Activated naive CD8-positive, alpha-beta T cell treated with anti-CD3 and anti-CD28 coated beads for 36 hours (primary cell): Measurements from ENCODE around the gene STK10. TPM values are rescaled to one million over a fixed set of nuclear protein-coding genes. Genes with fewer than 3 reads are reported as not detected.

ENCODE experiments used
- DNase-seq: peaks from one replicate; pipeline ENCODE4 v3.0.0; 2021
- H3K27ac Mint-ChIP-seq: one replicate; pipeline ENCODE4 v1.8.0; 2022; ENCODE audit warnings: mild to moderate bottlenecking, moderate library complexity, mixed read lengths
- H3K27me3 Mint-ChIP-seq: one replicate; pipeline ENCODE4 v1.8.0; 2022; ENCODE audit warnings: mild to moderate bottlenecking, mixed read lengths
- H3K36me3 Mint-ChIP-seq: one replicate; pipeline ENCODE4 v1.8.0; 2021; ENCODE audit warnings: mild to moderate bottlenecking, mixed read lengths
- H3K4me1 Mint-ChIP-seq: one replicate; pipeline ENCODE4 v1.8.0; 2021; ENCODE audit warnings: mixed read lengths
- H3K4me3 Mint-ChIP-seq: one replicate; pipeline ENCODE4 v1.8.0; 2022; ENCODE audit warnings: mild to moderate bottlenecking, moderate library complexity, mixed read lengths
- H3K9me3 Mint-ChIP-seq: one replicate; pipeline ENCODE4 v1.8.0; 2022; ENCODE audit warnings: mixed read lengths
- total RNA-seq, 2 experiments: library from RNA; stranded (reverse); gene quantifications; one replicate each; pipeline ENCODE4 v1.2.3, GENCODE V29; 2021

STK10 gene
- total RNA-seq, 2 experiments from 2014 or later: 83.7 to 93.2 TPM

- peaks cover 59% of the 10 kb centered on the region for H3K36me3 Mint-ChIP-seq
- H3K9me3 Mint-ChIP-seq: peaks cover 10% of the 10 kb centered on the region
- peak overlapping the region; percentile 23 for H3K27ac Mint-ChIP-seq
- H3K4me3 Mint-ChIP-seq: no peak overlapping the region
- no peaks in the 10 kb centered on the region for H3K27me3 Mint-ChIP-seq
- DNase-seq: no peak
- H3K4me1 Mint-ChIP-seq: peaks cover 49% of the 10 kb centered on the region
Measured at GRCh38 chr5:172065431-172066065, 122.5 kb downstream of the STK10 start.

GRCh38 chr5:172064766-172065165, 123.3 kb downstream of the STK10 start:
- H3K4me1 Mint-ChIP-seq: peaks cover 45% of the 10 kb centered on the region
- no peak for DNase-seq
- no peak overlapping the region for H3K27ac Mint-ChIP-seq
- no peaks in the 10 kb centered on the region for H3K27me3 Mint-ChIP-seq
- H3K36me3 Mint-ChIP-seq: peaks cover 61% of the 10 kb centered on the region
- no peak overlapping the region for H3K4me3 Mint-ChIP-seq
- H3K9me3 Mint-ChIP-seq: peaks cover 10% of the 10 kb centered on the region

DNA sequence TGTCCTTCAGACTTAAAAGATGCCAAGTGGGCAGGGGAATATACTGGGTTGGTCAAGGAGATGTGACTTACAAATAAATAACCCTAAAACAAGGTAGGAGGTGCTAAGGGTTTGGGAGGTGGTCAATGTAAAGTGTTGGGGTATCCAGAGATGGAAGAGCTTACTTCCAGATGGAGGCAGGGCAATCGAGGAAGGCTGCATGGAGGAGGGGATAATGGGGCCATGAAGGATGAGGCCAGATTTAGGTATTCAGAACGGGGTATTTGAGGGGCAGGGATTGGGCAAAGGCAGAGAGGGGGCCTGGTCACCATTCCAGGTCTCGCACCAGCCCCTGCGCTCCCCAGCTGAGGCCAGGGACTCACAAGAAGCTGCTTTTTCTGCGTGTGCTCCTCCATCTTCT, 123.7 kb downstream of the STK10 start:
- H3K27ac Mint-ChIP-seq: no peak overlapping the region
- DNase-seq: no peak
- H3K36me3 Mint-ChIP-seq: peaks cover 62% of the 10 kb centered on the region
- peaks cover 10% of the 10 kb centered on the region for H3K9me3 Mint-ChIP-seq
- H3K4me1 Mint-ChIP-seq: peaks cover 45% of the 10 kb centered on the region
- no peak overlapping the region for H3K4me3 Mint-ChIP-seq
- no peaks in the 10 kb centered on the region for H3K27me3 Mint-ChIP-seq

- no peak for DNase-seq
- Mint-ChIP-seq H3K27me3 (no peaks in the 10 kb centered on the region), H3K4me1 (peaks cover 42% of the 10 kb centered on the region), H3K4me3 (no peak overlapping the region), H3K27ac (no peak overlapping the region), H3K9me3 (peaks cover 10% of the 10 kb centered on the region), H3K36me3 (peaks cover 57% of the 10 kb centered on the region)
Measured at GRCh38 chr5:172063463-172064235, 124.4 kb downstream of the STK10 start.

DNA sequence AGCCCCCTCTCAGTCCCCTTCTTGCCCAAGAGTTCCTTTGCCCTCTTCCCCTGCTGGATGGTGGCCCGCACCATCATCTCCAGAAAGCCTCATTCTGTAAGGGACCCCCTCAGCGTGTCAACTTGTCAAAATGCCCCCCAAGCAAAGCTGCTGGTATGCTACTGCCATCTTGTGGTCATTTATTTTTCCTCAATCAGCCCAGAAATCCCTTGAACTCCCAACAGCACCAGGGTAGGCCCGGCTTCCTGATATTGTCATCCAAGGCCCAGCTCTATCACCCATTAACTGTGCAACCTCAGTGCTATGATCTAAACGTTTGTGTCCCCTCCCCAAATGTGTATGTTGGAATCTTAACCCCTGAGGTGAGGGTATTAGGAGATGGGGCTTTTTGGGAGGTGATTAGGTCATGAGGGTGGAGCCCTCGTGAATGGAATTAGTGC, 128.3 kb downstream of the STK10 start:
- no peak for DNase-seq
- Mint-ChIP-seq H3K36me3 (peaks cover 47% of the 10 kb centered on the region), H3K27ac (peak overlapping the region; percentile 54), H3K27me3 (no peaks in the 10 kb centered on the region), H3K4me1 (peaks cover 13% of the 10 kb centered on the region), H3K9me3 (no peaks in the 10 kb centered on the region), H3K4me3 (no peak overlapping the region)

GRCh38 chr5:172058088-172058487, 129.9 kb downstream of the STK10 start:
- Mint-ChIP-seq H3K27ac (no peak overlapping the region), H3K4me1 (peaks cover 8% of the 10 kb centered on the region), H3K4me3 (no peak overlapping the region), H3K36me3 (peaks cover 42% of the 10 kb centered on the region), H3K27me3 (no peaks in the 10 kb centered on the region), H3K9me3 (no peaks in the 10 kb centered on the region)
- DNase-seq: no peak

- no peak for DNase-seq
- Mint-ChIP-seq H3K4me3 (no peak overlapping the region), H3K27ac (peak overlapping the region; percentile 31), H3K9me3 (no peaks in the 10 kb centered on the region), H3K4me1 (peaks cover 8% of the 10 kb centered on the region), H3K27me3 (no peaks in the 10 kb centered on the region), H3K36me3 (peaks cover 39% of the 10 kb centered on the region)
Measured at GRCh38 chr5:172055996-172056395, 132.0 kb downstream of the STK10 start.

DNA sequence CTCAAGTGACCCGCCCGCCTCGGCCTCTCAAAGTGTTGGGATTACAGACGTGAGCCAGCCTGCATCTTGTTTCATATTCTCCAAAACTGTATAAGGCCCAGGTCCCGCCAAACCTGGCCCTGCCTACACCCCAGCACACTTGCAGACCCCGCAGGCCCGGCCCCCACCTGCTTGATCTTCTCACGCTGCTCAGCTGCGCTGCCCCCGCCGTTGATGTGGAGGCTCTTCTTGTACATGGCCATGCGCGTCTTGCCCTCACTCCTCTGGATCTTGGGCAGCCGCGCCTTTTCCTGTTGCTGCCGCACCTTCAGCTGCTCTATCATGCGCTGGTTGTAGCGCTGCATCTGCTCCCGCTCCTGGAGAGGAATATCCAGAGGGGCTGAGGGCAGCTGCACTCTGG, 132.6 kb downstream of the STK10 start:
- Mint-ChIP-seq H3K36me3 (peaks cover 37% of the 10 kb centered on the region), H3K27ac (peak overlapping the region; percentile 25), H3K4me3 (no peak overlapping the region), H3K27me3 (no peaks in the 10 kb centered on the region), H3K4me1 (peaks cover 8% of the 10 kb centered on the region), H3K9me3 (no peaks in the 10 kb centered on the region)
- DNase-seq: no peak

DNA sequence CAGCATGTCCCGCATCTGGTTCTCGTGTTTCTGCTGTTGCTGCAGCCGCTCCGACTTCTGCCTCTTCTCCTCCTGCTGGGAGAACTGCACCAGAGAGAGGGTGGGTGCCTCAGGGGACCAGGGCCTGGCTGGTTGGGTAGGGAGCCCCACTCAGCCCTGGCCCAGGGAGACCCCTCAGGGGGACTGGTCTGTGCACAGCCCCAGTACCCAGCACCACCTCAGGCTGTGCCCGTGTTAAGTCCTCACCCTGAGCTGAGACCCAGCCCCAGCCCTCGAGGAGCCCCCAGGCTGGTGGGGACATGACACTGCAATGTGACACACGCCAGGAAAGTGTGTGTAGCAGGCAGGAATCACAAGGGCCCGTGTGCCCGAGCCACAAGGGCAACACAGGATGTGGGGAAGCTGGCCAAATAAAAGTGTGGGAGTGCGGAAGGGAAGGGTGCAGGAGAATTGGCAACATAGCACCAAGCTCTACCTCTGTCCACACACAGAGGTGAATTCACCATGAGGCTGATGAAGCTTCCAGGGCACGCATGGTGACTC, 133.3 kb downstream of the STK10 start:
- peaks cover 31% of the 10 kb centered on the region for H3K36me3 Mint-ChIP-seq
- H3K27ac Mint-ChIP-seq: no peak overlapping the region

GRCh38 chr5:172052450-172053236, 135.4 kb downstream of the STK10 start:
- Mint-ChIP-seq H3K36me3 (peaks cover 36% of the 10 kb centered on the region), H3K27me3 (no peaks in the 10 kb centered on the region), H3K4me1 (peaks cover 4% of the 10 kb centered on the region), H3K4me3 (no peak overlapping the region), H3K27ac (peak overlapping the region; percentile 38), H3K9me3 (no peaks in the 10 kb centered on the region)
- DNase-seq: no peak

More for the DNA sequence above, 133.3 kb downstream of the STK10 start:
- Mint-ChIP-seq H3K9me3 (no peaks in the 10 kb centered on the region), H3K4me3 (no peak overlapping the region), H3K27me3 (no peaks in the 10 kb centered on the region), H3K4me1 (peaks cover 8% of the 10 kb centered on the region)
- DNase-seq: no peak

GRCh38 chr5:172051643-172052339, 136.2 kb downstream of the STK10 start:
- H3K27ac Mint-ChIP-seq: peak overlapping the region; percentile 3
- H3K4me3 Mint-ChIP-seq: no peak overlapping the region
- no peaks in the 10 kb centered on the region for H3K27me3 Mint-ChIP-seq
- peaks cover 6% of the 10 kb centered on the region for H3K4me1 Mint-ChIP-seq
- peaks cover 30% of the 10 kb centered on the region for H3K36me3 Mint-ChIP-seq
- no peak for DNase-seq
- no peaks in the 10 kb centered on the region for H3K9me3 Mint-ChIP-seq

DNA sequence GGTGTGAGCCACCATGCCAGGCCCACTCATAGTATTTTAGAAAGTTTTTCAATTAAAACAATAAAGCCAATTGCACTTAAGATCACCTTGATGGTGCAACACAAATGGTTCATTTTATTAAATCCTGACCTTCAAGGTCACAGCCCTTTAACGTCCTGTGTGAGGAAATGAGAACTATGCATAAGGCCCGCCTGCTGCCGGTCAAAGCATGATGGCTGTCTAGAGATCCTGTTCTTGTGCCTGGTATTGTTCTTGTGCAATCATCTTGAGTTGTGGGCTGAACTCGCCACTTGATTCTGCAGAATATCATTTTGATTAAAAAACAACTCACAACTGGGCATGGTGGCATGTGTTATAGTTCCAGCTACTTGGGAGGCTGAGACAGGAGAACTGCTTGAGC, 137.9 kb downstream of the STK10 start:
- Mint-ChIP-seq H3K4me3 (no peak overlapping the region), H3K27ac (no peak overlapping the region), H3K36me3 (peaks cover 17% of the 10 kb centered on the region)

DNA sequence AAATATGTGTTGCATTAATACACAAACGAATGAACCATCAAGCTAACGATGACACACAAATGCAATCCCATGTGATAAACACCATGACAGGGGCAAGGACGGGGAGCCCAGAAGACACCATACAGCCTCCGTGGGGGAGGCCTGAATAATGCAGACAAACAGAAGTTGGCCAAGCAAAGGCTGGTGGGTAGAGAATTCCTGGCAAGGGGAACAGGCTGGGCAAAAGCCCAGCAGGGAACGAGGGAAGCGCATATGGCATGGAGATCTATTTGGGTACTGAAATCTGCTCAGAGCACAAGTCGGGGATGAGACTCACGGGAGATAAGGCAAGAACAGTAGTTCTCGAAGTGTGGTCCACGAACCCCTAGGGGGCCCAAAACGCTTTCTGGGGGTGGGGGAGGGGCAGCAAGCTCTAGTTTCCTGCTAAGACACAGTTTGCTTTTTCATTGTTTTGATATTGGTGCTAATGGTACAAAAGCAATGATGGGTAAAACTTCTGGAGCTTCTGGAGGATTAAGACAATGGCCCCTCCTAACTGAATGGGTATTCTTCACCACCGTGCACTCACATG, 138.7 kb downstream of the STK10 start:
- no peak for DNase-seq
- Mint-ChIP-seq H3K4me1 (peaks cover 10% of the 10 kb centered on the region), H3K27me3 (no peaks in the 10 kb centered on the region), H3K36me3 (peaks cover 19% of the 10 kb centered on the region), H3K27ac (no peak overlapping the region), H3K4me3 (no peak overlapping the region), H3K9me3 (no peaks in the 10 kb centered on the region)

More for the DNA sequence above, 137.9 kb downstream of the STK10 start:
- H3K4me1 Mint-ChIP-seq: peaks cover 10% of the 10 kb centered on the region
- no peaks in the 10 kb centered on the region for H3K9me3 Mint-ChIP-seq
- H3K27me3 Mint-ChIP-seq: no peaks in the 10 kb centered on the region
- DNase-seq: no peak

DNA sequence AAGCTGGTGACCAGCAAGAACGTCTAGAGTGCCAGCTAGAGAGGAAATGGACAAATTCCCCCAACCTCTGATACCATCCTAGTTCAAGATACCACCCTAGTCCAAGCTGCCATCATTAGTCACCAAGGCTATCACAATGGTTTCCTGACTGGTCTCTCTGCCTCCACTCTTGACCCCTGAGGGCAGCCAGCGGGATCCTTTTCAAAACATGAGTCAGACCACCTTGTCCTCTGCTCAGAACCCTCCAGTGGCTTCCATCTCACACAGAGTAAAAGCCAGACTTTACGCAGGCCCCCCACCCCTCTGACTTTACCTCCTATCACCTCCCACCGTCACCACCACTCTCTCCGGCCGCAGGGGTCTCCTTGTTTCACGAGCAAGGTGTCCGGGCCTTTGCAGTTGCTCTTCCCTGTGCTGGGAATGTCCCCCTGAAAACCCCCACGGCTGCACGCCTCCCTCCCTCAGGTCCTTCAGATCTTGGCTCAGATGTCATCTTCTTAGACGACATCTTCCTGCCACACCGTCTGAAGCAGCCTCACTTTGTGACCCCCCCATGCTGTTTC, 139.4 kb downstream of the STK10 start:
- H3K9me3 Mint-ChIP-seq: no peaks in the 10 kb centered on the region
- no peak for DNase-seq
- no peaks in the 10 kb centered on the region for H3K27me3 Mint-ChIP-seq
- peak overlapping the region; percentile 77 for H3K27ac Mint-ChIP-seq
- peaks cover 10% of the 10 kb centered on the region for H3K4me1 Mint-ChIP-seq
- peaks cover 19% of the 10 kb centered on the region for H3K36me3 Mint-ChIP-seq
- no peak overlapping the region for H3K4me3 Mint-ChIP-seq
